Activated CD8-positive, alpha-beta memory T cell treated with anti-CD3 and anti-CD28 coated beads for 48 hours (primary cell): ENCODE measurements around the gene FASTKD3.
A peak's percentile ranks its signal among the peaks of the same experiment; 100 is the strongest.

Source experiments
- DNase-seq, 3 experiments: peaks; one replicate each; pipeline ENCODE4 v3.0.0-alpha.2; 2020; ENCODE audit warnings: low read depth in 2 of 3, low spot score in 2 of 3

Gene FASTKD3

DNA sequence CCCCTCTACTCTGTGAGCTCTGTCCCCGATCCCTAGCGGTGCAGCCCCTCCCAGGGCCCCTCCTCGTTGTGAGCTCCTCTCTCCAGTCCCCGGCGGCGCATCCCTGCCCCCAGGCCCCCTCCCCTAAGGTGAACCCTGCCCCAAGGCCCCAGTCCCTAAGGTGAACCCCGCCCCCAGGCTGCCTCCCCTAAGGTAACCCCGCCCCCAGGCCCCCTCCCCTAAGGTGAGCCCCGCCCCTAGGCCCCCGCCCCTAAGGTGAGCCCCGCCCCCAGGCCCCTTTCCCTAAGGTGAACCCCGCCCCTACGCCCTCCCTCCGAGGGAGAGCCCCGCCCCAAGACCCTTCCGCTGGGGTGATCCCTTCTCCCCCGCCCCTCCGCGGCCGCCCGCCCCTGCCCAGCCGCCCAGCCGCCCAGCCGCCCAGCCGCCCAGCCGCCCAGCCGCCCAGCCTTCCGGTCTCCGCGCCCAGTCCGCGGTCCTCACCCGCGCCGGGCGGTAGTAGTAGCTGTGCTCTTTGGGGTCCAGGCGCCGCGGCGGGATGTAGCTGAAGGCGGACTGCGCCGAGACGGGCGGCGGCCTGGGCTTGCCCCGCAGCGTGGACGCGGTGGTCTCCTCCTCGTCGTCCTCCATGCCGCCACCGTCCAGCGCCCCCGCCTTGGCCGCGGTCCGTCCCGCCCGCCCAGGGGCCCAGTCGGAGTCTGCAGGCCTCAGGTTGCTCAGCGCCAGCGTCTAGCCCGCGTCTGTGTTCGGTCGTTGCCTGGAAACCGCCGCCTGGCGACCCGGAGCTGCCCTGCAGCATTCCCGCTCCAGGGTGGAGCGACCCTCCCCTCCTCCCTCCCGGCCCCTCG is 18.2 kb downstream of the FASTKD3 start, which contains the start of gene CFAP90:
Gene CFAP90, minus strand, starts transcription at position 739 of the 845 bp plus-strand sequence. Its CDS starts 112 bp downstream, at position 627.
- no peak for DNase-seq

DNA sequence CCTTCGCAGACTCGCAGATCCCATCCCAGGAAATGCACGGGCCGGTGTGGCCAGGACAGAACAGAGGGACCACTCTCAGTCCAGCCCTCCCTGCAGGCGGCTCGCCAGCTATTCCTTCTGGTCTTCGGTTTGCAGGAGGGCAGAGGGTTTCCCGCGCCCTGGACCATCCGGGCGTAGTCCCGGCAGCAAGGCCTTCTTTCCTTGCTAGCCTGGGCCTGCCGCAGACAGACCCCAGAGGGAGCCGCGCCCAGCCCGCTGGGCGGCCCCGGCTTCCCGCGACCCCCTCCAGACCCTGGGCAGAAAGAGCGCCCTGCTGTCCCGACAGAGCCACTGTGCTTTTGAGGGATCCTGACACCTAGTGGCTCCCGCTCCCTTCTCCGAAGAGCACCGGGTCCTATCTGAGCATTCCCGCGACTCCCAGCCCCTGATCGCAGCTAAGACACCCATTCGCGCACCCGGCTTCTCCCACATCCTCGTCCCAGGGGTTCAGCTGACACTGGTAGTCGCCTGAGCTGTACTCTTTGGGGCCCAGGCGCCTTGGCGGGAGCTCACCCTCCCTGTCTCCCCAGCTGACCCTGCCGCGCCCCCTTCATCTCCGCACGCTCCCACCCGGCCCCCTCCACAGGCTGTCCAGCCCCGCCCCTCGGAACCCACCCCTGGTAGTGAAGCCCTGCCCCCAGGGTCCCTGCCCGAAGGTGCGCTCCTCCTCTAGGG is 19.0 kb downstream of the FASTKD3 start:
- no peak for DNase-seq

DNA sequence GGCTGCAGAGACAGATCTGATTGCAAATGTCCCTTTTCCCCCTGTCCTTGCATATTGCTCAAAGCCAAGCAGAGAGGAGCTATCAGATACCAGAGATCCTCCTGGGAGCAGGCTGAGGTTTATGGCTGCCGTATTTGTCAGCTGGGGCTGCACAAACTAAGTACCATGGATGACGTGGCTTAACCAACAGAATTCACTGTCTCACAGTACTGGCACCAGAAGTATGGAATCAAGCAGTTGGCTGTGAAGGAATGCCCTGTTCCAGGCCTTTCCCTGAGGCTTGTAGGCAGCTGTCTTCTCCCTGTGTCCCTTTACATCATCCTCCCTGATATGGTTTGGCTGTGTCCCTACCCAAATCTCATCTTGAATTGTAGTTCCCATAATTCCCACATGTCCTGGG is 20.5 kb downstream of the FASTKD3 start:
- no peak for DNase-seq

DNA sequence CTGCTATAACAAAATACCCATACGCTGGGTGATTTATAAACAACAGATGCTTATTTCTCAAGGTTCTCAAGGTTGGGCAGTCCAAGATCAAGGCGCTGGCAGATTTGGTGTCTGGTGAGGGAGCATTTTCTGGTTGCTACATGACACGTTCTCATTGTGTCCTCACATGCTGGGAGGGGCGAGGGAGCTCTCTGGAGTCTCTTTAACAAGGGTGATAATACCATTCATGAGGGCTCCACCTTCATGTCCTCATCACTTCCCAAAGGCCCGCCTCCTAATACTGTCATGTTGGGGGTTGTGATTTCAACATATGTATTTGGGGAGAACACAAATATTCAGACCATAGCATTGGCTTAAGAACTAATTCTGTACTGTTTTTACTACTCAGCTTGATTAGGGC is 22.5 kb downstream of the FASTKD3 start:
- no peak for DNase-seq

DNA sequence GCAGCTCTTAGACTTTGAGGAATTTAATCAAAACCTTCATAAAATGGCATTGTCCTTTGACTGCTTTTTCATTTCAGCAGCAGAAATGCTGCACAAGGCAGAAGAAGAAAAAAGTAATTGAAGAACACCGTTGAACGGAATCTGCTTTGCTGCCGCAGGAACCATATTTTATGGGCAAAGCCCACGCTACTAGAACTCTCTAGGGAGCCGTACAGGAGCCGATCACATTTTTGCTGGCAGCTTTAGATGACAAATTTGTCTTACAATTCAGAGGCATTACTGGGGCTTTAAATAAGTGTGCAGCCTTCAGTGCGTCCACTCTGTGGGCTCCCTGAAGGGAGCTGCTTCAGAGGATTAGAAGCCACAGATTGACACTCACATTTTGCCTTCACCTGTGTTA is 23.3 kb downstream of the FASTKD3 start:
- no peak for DNase-seq

DNA sequence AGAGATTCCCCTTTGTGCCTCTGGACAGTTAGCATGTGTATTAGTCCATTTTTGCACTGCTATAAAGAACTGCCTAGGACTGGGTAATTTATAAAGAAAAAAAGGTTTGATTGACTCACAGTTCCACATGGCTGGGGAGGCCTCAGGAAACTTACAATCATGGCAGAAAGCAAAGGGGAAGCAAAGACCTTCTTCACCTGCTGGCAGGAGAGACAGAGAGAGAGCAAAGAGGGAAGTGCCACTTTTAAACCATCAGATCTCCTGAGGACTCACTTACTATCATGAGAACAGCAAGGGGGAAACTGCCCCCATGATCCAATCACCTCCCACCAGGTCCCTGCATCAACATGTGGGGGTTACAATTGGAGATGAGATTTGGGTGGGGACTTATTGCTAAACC is 23.9 kb downstream of the FASTKD3 start:
- no peak for DNase-seq

DNA sequence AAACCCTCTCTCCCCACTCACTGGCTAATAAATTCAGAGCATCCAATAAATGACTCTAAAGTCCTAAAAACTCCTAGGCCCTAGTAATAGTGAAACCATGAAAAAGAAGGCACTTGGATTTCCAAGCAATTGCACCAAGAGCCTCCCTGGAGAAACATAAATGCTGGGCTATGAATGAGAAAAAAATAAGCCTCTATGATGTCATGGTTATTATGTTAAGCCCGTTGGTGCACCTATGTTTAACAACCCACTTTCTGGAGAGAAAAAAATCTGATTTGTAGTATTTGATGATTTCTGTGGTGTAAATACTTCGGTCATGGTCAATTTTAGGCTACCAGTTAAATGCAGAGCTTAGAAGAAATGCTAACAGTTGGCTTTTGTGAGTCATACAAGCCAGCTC is 26.3 kb downstream of the FASTKD3 start:
- DNase-seq = no peak

DNA sequence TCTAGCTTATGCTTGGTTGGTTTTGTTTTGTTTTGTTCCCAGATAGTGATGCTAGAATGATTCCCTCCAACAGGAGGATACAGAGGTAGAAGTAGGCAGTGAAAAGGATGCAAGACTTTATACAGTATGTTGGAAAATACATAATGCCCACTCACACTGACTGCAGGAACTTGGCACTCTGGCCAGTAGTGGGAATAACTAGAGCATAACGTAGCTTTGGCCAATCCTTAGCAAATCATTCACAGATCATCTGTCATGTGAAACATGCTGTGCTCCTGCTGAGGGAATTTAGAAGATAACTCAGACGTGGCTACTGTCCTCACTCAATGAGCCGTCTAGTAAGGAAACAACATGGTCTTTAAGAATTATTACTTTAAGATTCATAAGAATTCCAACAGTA is 31.4 kb downstream of the FASTKD3 start:
- DNase-seq = no peak

DNA sequence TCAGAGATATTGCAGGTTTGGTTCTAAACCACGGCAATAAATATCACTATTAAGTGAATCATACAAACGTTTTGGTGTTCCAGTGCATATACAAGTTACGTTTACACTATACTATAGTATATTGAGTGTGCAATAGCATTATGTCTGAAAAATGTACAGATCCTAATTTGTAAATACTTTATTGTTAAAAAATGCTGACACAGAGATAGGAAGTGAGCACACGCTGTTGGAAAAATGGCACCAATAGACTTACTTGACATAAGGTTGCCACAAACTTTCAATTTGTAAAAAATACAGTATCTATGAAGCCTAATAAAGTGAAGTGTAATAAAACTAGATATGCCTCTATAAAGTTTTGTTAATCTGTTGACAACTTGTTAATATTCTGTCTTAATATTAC is 33.8 kb downstream of the FASTKD3 start:
- no peak for DNase-seq

DNA sequence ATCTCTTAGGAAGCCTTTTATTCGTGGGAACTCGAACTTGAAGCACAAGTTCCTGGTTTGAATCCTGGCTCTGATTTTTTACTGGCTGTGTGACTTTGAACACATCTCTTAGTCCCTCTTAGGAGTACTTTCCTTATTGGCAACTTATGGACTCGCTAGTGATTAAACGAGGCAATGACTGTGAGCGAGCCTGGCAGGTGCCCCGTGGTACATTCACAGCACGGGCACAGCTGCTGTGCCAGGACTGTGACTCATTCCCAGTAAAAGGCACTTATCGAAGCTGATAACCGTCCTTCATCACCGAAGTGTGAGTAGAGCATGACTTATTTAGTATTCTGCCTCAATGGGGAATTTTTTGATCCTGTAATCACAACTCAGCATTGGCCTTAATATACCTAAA is 40.6 kb downstream of the FASTKD3 start:
- no peak for DNase-seq

DNA sequence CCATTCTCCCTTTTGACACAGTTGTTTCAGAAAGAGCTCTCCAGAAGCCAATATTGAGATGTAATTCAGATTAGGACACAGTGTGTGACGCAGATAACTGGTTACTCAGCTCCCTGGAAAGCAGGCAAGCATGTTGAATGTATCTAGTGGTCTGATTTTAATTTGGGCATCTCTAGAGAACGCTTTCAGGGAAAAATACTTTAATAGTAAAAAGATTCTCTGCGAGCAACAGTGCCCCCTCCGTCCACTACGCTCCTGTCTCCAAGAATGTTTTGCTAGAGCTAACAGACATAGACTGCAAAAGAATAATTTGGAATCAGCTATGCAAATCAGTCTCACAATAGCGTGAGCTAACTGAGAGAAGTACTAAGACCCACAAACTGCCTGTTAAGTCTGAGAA is 41.2 kb downstream of the FASTKD3 start:
- DNase-seq = no peak

DNA sequence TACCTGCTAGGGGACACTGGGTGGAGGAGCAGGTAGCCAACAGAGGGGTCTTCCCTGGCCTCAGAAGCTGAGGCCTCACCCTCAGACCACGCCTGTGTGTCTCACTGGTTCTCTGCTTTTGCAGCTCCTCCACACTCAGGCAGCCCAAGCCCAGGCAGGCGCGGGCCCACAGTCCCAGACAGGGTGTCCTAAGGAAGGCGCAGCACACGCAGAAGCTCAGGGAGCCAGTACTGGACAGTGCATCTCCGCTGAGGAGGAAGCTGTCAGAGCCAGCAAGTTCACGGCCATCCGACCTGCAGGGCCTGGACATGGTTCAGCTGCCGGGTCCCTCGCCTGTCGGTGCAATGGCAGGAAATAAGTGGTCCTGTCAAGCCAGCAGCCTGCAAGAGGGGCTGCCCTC is 43.2 kb downstream of the FASTKD3 start:
- DNase-seq = no peak

DNA sequence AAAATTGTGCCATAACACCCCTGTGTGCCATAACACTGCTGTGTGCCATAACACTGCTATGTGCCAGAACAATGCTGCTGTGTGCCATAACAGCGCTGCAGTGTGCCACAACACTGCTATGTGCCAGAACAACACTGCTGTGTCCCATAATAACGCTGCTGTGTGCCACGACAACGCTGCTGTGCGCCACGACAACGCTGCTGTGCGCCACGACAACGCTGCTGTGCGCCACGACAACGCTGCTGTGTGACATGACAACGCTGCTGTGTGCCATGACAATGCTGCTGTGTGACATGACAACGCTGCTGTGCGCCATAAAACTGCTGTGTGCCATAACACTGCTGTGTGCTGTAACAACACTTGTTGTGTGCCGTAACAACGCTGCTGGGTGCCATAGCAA is 43.8 kb downstream of the FASTKD3 start:
- no peak for DNase-seq

DNA sequence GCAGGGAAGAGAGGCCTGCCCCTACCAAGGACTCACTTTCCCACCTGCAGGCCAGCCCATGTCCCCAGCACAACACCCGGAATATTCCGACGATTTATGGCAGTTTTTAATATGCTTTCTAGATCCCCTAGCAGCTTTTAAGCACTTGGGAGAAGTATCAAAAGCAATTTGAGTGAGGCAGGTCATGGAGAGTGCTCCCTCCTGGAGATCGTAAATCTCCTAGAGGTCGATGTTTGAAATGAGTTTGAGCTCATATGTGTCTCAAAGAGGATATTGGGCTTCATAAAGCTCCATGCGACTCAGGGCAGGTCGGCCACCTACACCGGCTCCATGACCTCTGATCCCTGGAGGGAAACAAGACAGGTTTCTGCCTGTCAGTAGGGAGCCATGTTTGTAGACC is 45.2 kb downstream of the FASTKD3 start:
- no peak for DNase-seq

DNA sequence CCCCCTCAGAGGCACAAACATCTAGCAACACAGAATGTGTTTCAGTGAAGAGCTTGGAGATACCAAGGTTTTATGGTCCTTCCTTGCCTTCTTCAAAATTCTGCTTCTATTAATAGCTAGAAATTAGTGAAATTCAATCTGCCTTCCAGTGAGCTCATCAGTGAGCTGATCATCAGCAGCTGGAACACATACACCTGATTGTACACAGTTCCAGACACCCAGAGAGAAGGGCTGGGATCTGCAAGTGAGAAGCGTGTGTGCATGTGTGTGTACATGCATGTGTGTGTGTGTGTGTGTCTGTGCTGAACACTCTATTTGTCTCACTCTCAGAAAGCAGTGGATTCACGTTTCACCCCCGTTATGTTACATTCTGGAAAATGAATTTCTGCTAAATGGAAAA is 46.4 kb downstream of the FASTKD3 start:
- DNase-seq = no peak

DNA sequence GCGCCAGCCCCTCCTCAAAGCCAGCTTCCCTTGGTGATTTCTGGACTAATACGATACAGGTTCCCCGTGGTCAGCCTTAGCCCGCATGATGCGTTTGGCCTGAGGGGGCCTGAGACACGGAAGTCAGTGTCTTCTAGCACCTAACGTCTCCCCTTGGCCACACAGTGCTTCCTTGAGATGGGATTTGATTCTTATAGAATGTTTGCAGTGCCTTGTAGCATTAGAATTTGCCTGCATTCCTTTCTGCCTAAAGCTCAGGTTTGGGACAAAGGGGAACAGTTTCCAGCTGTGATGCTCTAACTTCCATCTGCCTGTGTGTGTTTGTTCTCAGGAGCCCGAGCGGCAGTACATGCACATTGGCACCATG is 52.3 kb downstream of the FASTKD3 start:
- DNase-seq = no peak

DNA sequence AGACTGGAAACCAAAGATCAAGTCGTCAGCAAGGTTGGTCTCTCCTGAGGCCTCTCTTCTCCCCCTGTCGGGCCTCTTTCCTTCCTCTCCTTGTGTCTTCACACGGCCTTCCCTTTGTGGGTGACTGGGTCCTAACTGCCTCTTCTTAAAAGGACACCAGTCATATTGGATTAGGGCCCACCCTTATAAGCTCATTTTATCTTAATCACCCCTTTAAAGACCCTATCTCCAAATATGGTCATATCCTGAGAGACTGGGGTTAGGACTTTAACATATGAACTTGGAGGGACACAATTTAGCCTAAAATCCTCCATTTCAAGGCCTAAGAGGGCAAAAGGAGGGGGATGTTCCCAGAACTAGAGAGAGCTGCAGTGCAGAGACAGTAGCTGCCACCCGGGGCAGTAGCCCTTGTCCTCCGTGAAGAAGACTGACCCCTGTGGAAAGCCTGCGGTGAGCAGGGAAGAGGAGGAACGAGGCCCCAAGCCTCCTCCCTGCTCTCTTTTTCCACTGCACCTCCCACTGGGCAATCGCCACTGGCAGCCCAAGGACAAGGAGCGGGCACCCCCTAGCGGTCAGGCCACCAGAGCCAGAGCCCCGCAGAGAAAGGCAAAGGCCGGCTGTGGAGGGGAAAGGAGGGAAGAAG is 52.8 kb downstream of the FASTKD3 start:
- peak; percentile 27 to 42 (median 29) for DNase-seq

DNA sequence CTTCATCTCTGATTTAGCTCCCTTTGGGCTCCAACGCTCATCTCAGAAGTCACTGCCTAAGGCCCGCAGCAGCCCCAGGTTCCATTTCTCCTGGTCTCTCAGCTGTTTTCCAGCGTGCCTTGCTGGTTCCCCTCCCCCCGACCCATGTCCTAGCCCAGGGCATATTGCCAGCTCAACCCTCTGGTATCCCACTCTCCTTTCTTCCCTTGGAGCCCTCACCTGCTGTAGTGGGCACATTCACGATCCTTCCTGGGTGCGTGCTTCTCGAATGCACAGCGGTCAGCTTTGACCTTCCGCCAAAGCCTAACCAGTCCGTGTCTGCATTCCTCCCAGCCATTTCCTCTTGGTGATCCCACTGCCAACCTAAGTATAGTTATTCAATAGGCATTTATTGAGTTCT is 54.0 kb downstream of the FASTKD3 start:
- no peak for DNase-seq

DNA sequence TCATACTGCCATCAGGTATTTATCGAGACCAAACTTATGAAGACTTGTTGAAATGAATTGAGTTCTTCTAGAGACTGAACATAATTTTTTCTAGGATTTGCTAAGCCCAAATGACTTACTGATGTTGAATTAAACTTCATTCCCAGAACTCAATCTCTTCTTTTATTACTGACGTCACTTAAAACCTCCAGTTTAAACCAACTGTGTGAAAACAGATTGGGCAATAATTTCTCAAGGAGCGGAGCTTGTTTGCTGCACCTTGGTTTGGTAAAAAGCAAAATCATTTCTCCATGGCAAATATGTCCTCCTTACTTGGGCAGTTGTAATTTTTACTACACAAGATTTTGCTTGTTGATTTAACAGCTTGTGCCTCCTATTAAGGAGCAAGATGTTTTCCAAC is 55.3 kb downstream of the FASTKD3 start:
- no peak for DNase-seq

DNA sequence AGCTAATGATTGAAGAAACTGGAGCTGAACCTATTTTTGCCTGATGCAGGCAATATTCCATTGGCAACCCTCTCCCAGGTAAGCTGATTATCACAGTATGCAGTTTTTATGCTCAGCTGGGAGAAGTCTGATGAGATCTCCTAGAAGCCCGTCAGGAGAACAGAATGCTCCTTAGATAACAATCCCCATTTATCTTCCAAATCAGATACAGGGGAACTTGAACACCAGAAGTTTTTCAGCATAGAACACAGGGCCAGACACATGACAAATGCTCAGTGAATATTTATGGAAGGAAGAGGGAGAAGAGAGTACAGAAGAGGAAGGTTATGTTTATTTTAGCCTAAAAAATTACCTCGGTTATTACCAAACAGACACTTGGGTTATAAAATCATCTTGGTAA is 55.8 kb downstream of the FASTKD3 start:
- DNase-seq = no peak

DNA sequence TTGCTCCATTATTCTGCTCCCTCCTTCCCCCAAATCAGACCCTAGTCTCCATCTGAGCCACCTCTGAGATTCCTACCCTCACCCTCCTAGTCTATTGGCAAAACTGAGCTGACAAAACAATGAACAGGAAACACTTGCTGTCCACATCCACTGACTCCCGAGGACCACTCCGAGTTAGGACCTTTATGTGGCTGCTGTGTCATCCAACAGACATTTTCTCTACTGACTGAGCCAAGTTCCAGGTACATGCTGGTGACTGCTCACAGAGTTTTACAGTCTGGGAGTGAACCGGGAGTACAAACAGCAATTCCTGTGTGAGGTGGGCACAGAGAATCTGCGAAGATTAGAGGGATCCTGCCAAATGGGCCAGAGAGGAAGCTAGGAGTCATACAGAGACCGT is 57.1 kb downstream of the FASTKD3 start:
- DNase-seq = no peak
